ENCODE measurements around the gene WSCD1. TPM values are rescaled to one million over a fixed set of nuclear protein-coding genes. Genes with fewer than 3 reads are reported as not detected.

WSCD1 gene
- total RNA-seq, 1 experiment from 2014 or later, result not detected

GRCh38 chr17:6109536-6109935 lies 39.4 kb downstream of the WSCD1 start:
- H3K4me3 ChIP-seq (ENCODE audit: low read depth, low read length), result no peak overlapping the region
- H3K27me3 ChIP-seq (replicated peaks; ENCODE audit: control insufficient read depth, insufficient read depth, low read length), result no peaks in the 10 kb centered on the region
- POLR2A ChIA-PET, result no interaction called here
- no peak for DNase-seq
- H3K4me1 Mint-ChIP-seq (ENCODE audit: low read depth, unreplicated experiment), result no peaks in the 10 kb centered on the region
- no peaks in the 10 kb centered on the region for H3K9me3 Mint-ChIP-seq (ENCODE audit: unreplicated experiment)
- TF ChIP-seq CTCF (IDR thresholded peaks at IDR 0.05; ENCODE audit: insufficient read depth in 1 of 2, low read depth in 1 of 2, low read length in 1 of 2, severe bottlenecking in 1 of 2, unreplicated experiment in 1 of 2), result no peak
- H3K4me3 Mint-ChIP-seq (ENCODE audit: unreplicated experiment), result no peak overlapping the region
- no peaks in the 10 kb centered on the region for H3K9me3 ChIP-seq
- no peaks in the 10 kb centered on the region for H3K4me1 ChIP-seq
- H3K36me3 ChIP-seq (ENCODE audit: control insufficient read depth, insufficient read depth, low read length), result no peaks in the 10 kb centered on the region
- H3K27me3 Mint-ChIP-seq (ENCODE audit: insufficient read depth, unreplicated experiment), result peaks cover 7% of the 10 kb centered on the region
- CTCF ChIA-PET, result no interaction called here
- H3K36me3 Mint-ChIP-seq (ENCODE audit: insufficient read depth, unreplicated experiment), result no peaks in the 10 kb centered on the region
- intact Hi-C loops (cut with micrococcal nuclease; ENCODE audit: unreplicated experiment), result no loop called here
- no peak overlapping the region for H3K27ac Mint-ChIP-seq (ENCODE audit: unreplicated experiment)
- BruUV-seq (replicated peaks), result no TSS peak

GRCh38 chr17:6110088-6110487 lies 39.9 kb downstream of the WSCD1 start:
- POLR2A ChIA-PET, result no interaction called here
- H3K4me1 Mint-ChIP-seq (ENCODE audit: low read depth, unreplicated experiment), result no peaks in the 10 kb centered on the region
- TF ChIP-seq CTCF (IDR thresholded peaks at IDR 0.05; ENCODE audit: insufficient read depth in 1 of 2, low read depth in 1 of 2, low read length in 1 of 2, severe bottlenecking in 1 of 2, unreplicated experiment in 1 of 2), result no peak

GRCh38 chr17:6110592-6110991 lies 40.4 kb downstream of the WSCD1 start:
- Mint-ChIP-seq H3K27ac (ENCODE audit: unreplicated experiment) (no peak overlapping the region), H3K4me3 (ENCODE audit: unreplicated experiment) (no peak overlapping the region), H3K4me1 (ENCODE audit: low read depth, unreplicated experiment) (no peaks in the 10 kb centered on the region), H3K27me3 (ENCODE audit: insufficient read depth, unreplicated experiment) (peaks cover 7% of the 10 kb centered on the region), H3K9me3 (ENCODE audit: unreplicated experiment) (no peaks in the 10 kb centered on the region), H3K36me3 (ENCODE audit: insufficient read depth, unreplicated experiment) (no peaks in the 10 kb centered on the region)
- H3K27me3 ChIP-seq (replicated peaks; ENCODE audit: control insufficient read depth, insufficient read depth, low read length), result no peaks in the 10 kb centered on the region
- no TSS peak for BruUV-seq (replicated peaks)
- H3K4me1 ChIP-seq, result no peaks in the 10 kb centered on the region
- no peaks in the 10 kb centered on the region for H3K9me3 ChIP-seq
- H3K4me3 ChIP-seq (ENCODE audit: low read depth, low read length), result no peak overlapping the region
- H3K36me3 ChIP-seq (ENCODE audit: control insufficient read depth, insufficient read depth, low read length), result no peaks in the 10 kb centered on the region
- TF ChIP-seq CTCF (IDR thresholded peaks at IDR 0.05; ENCODE audit: insufficient read depth in 1 of 2, low read depth in 1 of 2, low read length in 1 of 2, severe bottlenecking in 1 of 2, unreplicated experiment in 1 of 2), result no peak
- intact Hi-C loops (cut with micrococcal nuclease; ENCODE audit: unreplicated experiment), result no loop called here
- POLR2A ChIA-PET, result no interaction called here
- CTCF ChIA-PET, result no interaction called here
- no peak for DNase-seq

More at GRCh38 chr17:6110088-6110487, 39.9 kb downstream of the WSCD1 start:
- Histone ChIP-seq H3K36me3 (ENCODE audit: control insufficient read depth, insufficient read depth, low read length) (no peaks in the 10 kb centered on the region), H3K27me3 (replicated peaks; ENCODE audit: control insufficient read depth, insufficient read depth, low read length) (no peaks in the 10 kb centered on the region), H3K4me1 (no peaks in the 10 kb centered on the region), H3K9me3 (no peaks in the 10 kb centered on the region), H3K4me3 (ENCODE audit: low read depth, low read length) (no peak overlapping the region)
- CTCF ChIA-PET, result no interaction called here
- Mint-ChIP-seq H3K4me3 (ENCODE audit: unreplicated experiment) (no peak overlapping the region), H3K27me3 (ENCODE audit: insufficient read depth, unreplicated experiment) (peaks cover 7% of the 10 kb centered on the region), H3K36me3 (ENCODE audit: insufficient read depth, unreplicated experiment) (no peaks in the 10 kb centered on the region), H3K27ac (ENCODE audit: unreplicated experiment) (no peak overlapping the region), H3K9me3 (ENCODE audit: unreplicated experiment) (no peaks in the 10 kb centered on the region)
- BruUV-seq (replicated peaks), result no TSS peak
- intact Hi-C loops (cut with micrococcal nuclease; ENCODE audit: unreplicated experiment), result no loop called here
- DNase-seq, result no peak
